Inflammatory macrophage (primary cell): ENCODE data around the gene MCIDAS.
A peak's percentile ranks its signal among the peaks of the same experiment; 100 is the strongest.

Source experiments
- DNase-seq, 2 donors: peaks; one replicate each; pipeline ENCODE4 v3.0.0-alpha.2; 2020 to 2022

The MCIDAS gene

DNA sequence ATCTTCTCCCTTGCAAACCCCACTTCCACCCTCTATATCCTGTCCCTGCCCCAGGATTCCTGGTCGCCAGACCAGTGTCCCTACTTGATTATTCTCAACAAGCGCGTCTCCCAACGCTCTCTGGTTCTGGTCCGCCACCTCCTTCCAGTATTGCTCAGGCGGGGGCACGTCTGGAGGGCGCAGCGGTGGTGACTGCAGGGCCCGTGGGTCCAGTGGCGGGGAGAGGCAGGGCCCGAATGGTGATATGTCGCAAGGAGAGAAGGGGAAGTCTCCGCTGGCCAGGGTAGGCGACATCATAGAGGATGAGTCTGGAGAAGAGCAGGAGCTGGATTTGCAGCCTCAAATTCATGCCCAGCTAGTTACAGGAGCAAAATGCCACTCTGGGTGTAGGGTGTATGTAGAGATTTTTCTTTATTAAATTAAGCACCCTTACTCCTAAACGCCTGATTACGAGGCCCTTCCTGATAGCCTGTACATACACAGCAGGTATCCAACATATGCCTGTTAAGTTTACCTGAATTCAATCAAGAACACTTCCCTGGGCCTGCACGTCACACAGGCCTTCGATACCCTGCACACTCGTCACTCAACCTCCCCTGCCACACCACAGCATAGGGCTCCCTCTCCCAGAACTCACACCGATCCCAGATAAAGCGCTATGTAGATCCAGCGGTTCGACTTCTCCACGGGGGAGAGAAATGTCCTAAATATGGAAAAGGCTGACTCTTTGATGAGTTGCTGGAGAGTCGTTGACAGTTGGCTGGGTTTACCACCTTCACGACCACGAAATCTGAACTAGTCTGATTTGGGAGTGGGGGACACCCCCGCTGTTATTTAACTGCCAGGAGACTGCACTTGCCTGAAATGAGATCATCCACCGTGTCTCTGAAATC is 4.8 kb downstream of the MCIDAS start:
- peak; percentile 27 to 51 for DNase-seq

DNA sequence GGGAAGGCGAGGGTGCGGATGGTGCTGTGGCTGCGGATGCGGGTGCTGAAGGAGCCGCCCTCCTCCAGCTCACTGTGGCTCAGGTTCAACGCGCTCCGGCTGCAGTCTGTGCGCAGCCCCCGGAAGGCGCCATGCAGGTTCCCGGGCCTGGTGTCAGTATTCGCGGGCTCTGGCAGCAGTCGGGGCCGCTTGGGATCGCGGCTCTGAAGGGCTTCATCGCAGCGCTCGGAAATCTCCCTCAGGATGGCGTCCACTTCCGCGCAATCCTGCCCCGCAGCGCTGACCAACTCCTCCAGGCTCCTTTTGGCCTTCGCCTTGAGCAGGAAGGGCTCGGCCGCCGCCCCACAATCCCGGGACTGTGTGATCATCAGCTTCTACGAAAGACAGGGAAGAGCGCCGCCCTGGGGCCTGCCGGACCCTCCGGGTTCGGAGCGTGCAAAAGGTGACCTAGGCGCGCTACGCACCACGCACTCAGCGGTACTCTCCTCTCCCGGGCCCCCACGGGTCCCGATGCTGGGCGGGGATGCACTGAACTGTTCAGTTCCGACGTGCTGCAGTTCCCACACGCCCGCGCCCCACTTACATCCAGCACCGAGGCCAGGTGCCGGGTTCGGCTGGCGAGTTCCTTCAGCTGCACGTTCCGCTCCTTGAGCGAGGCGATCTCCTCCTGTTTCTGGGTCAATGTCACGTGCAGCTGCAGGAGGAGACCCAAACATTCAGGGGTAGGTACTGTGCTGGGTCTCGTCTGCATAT is 6.5 kb downstream of the MCIDAS start:
- DNase-seq: no peak

DNA sequence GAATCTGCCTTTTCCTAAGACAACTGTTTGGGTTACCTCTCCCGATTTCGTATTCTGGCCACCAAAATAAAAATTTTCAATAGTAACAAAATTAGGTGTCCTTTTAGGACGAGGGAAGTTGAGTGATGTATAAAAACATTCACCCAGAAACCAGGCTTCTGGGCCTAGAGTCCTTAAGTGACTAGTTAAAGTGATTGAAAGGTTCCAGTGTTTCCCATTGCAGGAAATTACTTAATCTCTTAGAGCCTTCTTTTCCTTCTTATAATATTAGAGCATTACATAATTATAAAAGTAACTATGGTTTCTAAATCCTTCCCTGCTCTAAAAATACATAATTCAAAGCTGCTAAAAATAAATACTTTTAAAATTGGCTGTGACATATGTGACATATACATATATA is 7.3 kb downstream of the MCIDAS start:
- DNase-seq: no peak

DNA sequence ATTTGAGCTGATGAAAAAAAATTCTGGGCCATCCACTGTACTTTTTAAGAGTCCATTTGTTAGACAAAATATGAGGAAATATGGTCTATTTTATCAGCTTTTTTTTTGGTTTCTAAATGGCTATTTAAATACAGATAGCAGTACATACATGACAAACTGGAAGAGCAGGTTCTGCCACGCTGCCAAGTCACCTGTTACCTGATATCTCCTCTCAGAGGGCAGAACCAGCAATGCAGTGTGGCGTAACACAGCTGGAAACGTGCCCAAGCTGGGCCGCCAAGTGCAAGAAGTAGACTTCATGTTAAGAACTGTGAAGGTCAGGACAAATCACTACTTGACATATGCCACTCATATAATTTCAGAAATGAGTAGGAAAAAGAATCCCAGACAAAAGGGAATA is 8.1 kb downstream of the MCIDAS start:
- no peak for DNase-seq

DNA sequence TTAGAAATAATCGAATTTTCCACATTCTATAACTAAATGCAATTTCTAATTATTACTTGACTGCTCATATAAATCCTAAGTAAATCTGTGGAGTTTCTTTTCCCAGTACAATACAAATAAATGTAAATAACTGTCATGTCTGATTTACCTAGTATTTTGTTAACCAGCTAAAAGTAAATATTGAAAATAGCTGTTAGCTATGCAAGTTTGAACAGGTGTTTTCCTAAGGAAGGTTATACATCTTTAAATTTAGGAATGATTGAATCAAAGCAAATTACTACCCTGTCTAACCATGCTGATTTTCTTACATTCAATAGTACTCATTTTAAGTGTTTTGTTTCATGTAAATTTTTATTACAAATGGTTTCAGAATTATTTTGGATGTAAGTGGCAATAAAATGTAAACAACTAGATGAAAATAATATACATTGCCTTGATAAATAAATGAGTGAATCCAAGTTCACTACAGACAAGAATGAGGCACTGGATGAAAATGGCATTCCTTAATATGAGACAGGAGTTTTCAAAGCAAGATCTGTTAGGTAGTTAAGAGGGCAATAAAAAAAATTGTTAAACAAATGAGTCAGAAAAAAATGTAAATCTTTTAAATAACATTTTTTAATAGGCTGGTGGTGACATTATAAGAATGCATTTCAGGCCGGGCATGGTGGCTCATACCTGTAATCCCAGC is 15.8 kb downstream of the MCIDAS start:
- no peak for DNase-seq

DNA sequence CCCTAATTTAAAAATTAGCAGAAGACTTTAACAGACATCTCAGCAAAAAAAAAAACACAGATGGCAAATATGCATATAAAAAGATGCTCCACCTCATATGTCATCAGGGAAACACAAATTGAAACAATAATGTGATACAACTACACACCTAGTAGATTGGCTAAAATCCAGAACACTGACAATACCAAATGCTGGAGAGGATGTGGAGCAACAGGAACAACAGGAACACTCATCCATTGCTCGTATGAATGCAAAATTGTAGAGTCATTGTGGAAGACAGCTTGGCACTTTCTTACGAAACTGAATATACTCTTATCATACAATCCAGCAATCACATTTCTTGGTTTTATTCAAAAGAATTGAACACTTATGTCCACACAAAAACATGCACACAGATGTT is 22.1 kb downstream of the MCIDAS start:
- DNase-seq: no peak

DNA sequence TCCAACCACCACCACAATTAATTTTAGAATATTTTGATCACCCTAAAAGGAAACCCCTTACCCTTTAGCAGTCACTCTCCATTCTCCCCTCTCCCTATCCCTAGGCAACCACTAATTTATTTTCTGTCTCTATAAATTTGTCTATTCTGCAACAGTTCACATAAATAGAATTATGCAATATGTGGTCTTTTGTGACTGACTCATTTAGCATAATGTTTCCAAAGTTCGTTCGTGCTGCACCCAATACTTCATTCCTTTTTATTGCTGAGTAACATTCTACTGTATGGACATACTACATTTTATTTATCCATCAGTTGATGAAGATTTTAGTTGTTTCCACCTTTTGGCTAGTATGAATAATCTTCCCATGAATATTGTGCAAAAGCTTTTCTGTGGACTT is 36.0 kb downstream of the MCIDAS start:
- DNase-seq: no peak

DNA sequence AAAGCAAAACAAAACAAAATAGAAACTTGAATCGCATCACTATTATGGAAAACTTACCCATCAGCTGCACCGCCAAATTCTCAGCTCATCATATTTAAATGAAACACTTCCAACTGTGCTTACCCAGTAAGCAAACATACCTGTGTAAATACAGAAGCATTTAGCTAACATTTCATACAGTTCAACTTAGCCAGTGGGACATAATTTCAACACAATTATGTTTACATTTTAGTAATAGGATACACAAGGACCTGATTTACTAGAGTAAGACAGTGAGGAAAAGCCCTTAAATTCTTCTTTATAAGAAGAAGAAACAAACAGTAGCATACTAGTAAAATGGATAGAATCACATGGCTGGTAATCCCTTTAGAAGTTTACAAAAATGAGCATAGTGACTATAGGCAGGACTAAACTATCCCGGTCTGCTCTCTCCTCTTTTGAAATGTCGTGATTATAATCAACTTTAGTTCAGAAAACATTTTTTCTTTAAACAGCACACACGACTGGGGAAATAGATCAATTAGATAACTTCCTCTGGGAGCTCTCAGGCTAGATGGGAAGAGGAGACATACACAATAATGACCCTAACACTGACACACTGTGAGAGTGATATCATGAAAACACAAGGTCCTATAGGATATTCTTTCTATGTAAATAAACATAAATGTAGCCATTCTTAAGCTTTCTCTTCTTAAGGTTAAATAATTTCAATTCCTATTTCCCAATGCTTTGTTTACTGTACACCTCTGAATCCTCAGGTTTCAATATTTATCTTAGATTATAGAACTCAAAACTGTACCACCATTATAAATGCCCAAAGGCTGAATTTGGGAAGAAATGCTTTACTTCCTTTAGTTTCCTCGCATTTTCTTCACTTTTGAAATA is 38.2 kb downstream of the MCIDAS start:
- DNase-seq: no peak

DNA sequence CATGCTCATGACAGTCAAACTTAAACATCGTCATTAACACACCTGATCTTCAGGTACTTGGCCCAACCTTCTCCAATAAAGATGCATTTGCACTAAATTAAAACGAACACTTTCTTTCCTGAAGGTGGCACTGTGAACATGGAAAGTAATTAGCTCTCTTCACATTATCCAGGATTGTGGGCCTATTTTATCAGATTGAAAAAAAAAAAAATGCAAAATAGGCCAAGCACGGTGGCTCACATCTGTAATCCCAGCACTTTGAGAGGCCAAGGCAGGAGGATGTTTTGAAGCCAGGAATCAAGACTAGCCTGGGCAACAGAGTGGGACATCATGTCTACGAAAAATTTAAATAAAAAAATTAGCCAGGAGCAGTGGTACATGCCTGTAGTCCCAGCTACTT is 39.7 kb downstream of the MCIDAS start:
- DNase-seq: no peak

DNA sequence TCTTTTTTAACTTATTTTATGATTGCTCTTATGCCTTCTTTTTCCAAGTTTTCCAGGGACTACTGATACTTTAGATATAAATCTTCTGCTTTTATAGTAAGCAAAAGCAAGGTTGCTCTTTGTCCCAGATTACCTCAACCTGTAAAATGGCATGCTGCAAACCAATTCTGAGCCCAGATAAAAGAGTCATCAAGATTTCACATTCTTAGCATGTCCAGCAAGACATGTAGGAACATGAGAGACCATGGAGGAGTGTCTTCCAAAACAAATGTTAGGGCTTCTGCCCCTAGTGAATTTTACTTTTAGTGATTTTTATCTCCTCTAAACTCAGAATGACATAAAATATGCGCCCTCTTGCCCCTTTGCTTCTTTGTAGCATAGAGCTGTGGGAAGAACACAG is 47.1 kb downstream of the MCIDAS start:
- no peak for DNase-seq

DNA sequence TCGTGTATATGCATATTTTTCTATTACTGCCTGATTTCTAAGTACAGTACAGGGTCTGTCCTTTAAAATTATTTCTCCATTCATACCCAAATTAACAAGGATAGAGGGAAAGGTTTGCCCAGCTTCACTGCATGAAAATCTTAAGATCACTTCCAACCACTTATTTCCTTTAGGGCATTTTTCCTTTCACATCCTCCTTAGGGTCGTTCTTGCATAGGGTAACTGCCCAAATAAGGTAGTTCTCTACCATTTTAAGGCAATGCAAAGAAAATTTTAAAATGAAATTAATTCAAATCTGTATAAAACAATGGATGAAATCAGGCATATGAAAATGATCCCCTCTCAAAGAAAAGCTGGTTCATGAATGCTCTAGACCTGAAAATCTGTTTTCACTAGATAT is 50.0 kb downstream of the MCIDAS start:
- DNase-seq: peak in 1 of 2 donors; percentile 19

DNA sequence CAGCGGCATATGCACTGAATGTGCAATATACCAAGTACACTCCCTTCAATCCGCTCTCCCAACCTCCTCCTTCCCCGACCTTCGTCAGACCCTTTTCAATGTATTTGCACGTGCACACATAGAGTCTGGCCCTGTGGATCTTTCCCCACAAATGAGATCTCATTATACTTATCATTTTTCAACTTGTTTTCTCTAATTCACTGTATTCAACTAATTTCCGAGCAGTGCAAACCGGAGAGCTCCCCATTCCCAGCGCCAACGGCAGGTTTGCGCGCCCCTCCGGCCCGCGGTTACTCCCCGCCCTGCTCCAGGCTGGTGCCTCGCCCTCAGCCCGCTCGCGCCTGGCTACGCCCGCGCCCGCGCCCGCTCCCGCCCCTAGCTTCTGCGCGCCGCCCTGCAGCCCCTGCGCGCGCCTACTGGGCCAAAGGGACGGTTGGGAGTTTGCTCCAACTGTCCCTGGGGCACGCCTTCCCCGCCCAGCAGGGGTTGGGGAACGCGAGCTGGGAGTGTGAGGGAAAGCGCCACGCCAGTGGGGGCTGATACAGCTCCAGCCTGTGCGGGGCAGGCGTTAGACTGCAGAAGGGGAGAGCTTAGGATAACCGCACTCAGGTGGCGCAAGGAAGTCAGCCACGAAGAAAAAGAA is 50.8 kb downstream of the MCIDAS start:
- DNase-seq: peak; percentile 26 to 27

DNA sequence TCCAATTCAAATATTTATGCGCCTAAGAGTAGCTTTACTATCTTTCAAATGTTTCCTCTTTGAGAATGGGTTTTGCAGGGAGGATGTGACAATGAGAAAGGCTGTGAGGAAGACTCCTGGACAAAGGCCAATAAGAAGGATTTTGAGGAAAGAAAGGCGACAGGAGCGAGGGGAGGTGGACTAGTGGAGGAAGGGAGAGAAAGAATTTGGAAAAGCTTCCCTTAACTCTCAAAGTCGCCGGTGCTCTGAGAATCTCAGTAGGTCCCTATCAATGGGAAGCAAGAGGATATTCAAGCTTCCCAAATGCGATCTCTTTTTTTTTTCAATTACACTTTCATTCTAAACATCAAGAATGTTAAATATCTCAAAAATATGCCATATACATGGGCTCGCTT is 51.3 kb downstream of the MCIDAS start:
- no peak for DNase-seq

DNA sequence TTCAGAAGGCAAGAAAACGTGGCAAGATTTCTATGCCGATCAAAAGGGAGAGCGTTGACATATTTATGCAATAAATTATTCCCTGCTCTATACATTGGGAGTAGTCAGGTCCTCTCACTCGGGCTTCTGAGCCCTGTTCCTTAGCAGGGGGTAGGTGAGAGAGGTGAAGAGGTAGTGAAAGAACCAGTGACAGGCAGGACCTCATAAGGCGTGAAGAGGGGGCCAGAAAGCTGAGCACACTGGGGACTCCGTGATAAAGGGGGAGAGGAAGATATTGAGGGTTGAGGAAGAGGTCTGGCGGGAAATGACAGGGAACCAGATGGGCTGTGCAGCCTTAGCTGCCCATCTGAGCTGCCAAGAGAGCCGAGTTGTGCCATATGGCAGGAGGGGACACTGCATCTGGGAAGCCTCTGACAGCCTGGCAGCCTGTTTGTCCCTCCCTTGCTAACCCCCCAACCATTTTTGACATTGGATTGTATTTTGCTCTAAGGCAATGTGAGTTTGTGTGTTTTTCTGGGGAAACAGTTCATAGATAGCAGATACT is 53.4 kb downstream of the MCIDAS start:
- no peak for DNase-seq

DNA sequence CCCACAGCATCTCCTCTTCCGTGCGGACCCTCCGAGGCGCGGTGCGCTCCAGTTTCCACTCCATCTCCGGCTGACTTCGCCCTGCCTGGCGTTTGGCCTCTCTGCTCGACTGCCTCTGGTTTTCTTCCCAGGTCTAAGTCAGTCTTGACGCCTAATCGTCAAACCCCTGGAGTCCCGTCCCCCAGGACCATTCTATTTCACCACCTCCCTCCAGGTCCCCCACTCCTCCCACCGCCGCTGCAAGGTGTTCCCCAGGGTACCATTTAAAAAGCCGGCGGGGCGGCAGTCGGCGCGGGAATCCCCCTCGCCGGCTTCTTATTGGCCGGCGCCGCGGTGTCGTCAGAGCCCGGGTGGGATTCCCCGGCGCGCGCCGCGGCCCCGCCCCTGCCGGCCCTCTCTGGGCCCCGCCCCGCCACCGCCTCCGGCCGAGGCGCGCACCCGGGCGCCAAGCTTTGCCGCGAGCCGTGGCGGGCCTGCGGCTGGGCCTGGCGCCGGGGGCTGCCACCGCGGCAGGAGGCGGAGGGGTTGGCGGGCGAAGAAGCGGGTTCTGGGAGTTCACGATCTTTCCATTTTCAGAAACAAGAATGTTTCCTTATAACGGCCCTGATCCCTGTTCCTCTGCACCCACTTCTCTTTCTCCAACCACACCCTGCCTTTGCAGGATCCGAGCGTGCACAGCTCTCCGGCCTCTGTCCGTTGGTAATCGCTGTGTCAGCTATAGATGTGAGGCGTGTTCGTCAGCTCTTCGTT is 54.0 kb downstream of the MCIDAS start, which contains the start of gene CDC20B:
Gene CDC20B, minus strand, starts transcription at position 241 of the 750 bp plus-strand sequence. Its CDS starts 177 bp downstream, at position 64.
- DNase-seq: peak; percentile 54 to 80

DNA sequence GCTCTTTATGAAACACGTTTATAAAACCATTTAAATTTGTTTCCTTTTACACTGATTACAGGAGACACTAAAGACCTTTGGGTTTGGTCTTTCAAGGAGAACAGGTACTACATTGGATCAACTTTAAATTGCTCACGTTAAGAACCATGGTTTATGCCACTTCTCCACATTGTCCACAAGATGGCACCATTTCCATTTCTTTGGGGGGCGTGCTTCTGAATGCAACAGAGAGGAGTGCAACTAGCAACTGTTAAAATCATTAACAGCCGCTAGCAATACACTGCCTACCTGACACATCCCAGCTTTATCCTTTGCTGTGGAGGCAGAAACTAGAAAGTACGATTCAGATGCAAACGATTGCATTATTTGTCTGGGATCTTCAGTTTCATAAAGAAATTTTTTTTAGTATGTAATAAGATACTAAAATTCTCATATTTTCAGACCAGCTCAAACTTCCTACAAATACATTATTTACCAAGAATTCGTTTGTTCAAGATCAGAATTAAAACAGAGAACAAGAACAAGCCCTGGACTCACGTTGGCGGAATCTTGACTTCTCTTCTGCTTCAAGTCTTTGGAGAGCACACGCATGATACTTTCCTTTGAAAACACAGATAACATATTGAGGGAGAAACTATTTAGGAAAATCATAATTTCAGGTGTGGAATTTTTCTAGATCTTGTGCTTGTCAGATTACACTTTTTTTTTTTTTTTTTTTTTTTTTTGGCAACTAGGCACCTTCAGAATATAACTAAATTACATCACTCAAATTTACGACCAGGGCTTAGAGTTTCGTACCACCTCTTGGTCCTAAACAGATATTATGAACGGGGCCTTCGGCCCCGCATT is 54.8 kb downstream of the MCIDAS start:
- peak; percentile 75 to 78 for DNase-seq

DNA sequence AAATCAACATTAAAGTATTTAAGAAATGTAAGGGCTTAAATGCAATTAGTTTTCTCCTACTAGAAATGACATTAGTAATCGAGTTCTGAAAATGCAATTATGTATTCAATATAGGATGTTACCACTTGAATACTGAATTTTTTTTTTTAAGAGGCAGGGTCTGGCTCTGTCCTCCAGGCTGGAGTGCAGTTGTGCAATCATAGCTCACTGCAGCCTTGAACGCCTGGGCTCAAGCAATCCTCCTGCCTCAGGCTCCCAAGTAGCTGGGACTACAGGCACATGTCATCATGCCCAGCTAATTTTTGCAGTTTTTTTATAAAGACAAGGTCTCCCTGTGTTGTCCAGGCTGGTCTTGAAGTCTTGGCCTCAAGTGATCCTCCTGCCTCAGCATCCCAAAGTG is 55.6 kb downstream of the MCIDAS start:
- no peak for DNase-seq
